NCI-H2196 treated with DMSO at 0.1 percent for 48 hours (cell line): Measurements from ENCODE around the gene CTNNBIP1.
"Not testable (repeated sequence)": the region's sequence is repeated elsewhere in the genome, so short reads cannot be mapped to it uniquely, and the experiment has no call there.

Experiments used
- DNase-seq: peaks from one replicate; lab custom pipeline; 2025; ENCODE audit not compliant: unreplicated experiment; lab: John Stamatoyannopoulos, UW

Gene CTNNBIP1

GRCh38 chr1:9910076-9910422, at the start of gene CTNNBIP1:
CTNNBIP1 (minus strand) TSS chr1:9910269; CDS start chr1:9872064, 38,205 bp downstream.
- peak; percentile 98 for DNase-seq

GRCh38 chr1:9957726-9958125, 47.7 kb upstream of the CTNNBIP1 start:
- no peak for DNase-seq

GRCh38 chr1:9946315-9946714, 36.2 kb upstream of the CTNNBIP1 start:
- DNase-seq = no peak

GRCh38 chr1:9942939-9943788, 33.1 kb upstream of the CTNNBIP1 start, which contains the start of the genes LZIC and NMNAT1:
LZIC (minus strand) TSS chr1:9943391; CDS start chr1:9936619, 6,772 bp downstream.
NMNAT1 (plus strand) TSS chr1:9943475; CDS start chr1:9972074, 28,599 bp downstream.
- peak; percentile 87 for DNase-seq

GRCh38 chr1:9942399-9942938, 32.4 kb upstream of the CTNNBIP1 start:
- DNase-seq = peak; percentile 14

GRCh38 chr1:9929431-9930385, 19.6 kb upstream of the CTNNBIP1 start:
- DNase-seq = no peak

- DNase-seq = no peak
These were observed 17.2 kb upstream of the CTNNBIP1 start for GRCh38 chr1:9927259-9927658.

GRCh38 chr1:9922342-9922741, 12.3 kb upstream of the CTNNBIP1 start:
- DNase-seq = no peak

- no peak for DNase-seq
These were observed 10.5 kb upstream of the CTNNBIP1 start for GRCh38 chr1:9920606-9921005.

GRCh38 chr1:9917901-9918300, 7.8 kb upstream of the CTNNBIP1 start:
- no peak for DNase-seq

GRCh38 chr1:9917495-9917894, 7.4 kb upstream of the CTNNBIP1 start:
- not testable (repeated sequence) for DNase-seq

- DNase-seq = no peak
These were observed 6.4 kb upstream of the CTNNBIP1 start for GRCh38 chr1:9916452-9916851.

- no peak for DNase-seq
These were observed 4.5 kb upstream of the CTNNBIP1 start for GRCh38 chr1:9914610-9914937.

- DNase-seq = no peak
These were observed 2.3 kb upstream of the CTNNBIP1 start for GRCh38 chr1:9912264-9912936.

- peak; percentile 98 for DNase-seq
These were observed 532 bp upstream of the CTNNBIP1 start for GRCh38 chr1:9910423-9911178.

- DNase-seq = no peak
These were observed 629 bp downstream of the CTNNBIP1 start for GRCh38 chr1:9909234-9910046.

- no peak for DNase-seq
These were observed 1.2 kb downstream of the CTNNBIP1 start for GRCh38 chr1:9908871-9909233.

GRCh38 chr1:9907441-9907840, 2.6 kb downstream of the CTNNBIP1 start:
- no peak for DNase-seq

GRCh38 chr1:9906466-9906865, 3.6 kb downstream of the CTNNBIP1 start:
- DNase-seq = no peak
